HG03060 (cell line): Measurements from ENCODE around the gene SEC11A.
A peak's percentile ranks its signal among the peaks of the same experiment; 100 is the strongest.
"Not testable (repeated sequence)": the region's sequence is repeated elsewhere in the genome, so short reads cannot be mapped to it uniquely, and the experiment has no call there.

ENCODE experiments used
- ATAC-seq: cut with Tn5 transposase; IDR thresholded peaks from one replicate; pipeline ENCODE4 v1.9.1; 2021; ENCODE audit warnings: low read depth, moderate number of reproducible peaks; ENCODE audit not compliant: unreplicated experiment

Gene SEC11A

GRCh38 chr15:84740691-84741090 lies 24.8 kb upstream of the SEC11A start:
- no peak for ATAC-seq

GRCh38 chr15:84737005-84737404 lies 21.1 kb upstream of the SEC11A start:
- no peak for ATAC-seq

- ATAC-seq: peak; percentile 51
Measured at GRCh38 chr15:84736375-84736774, 20.4 kb upstream of the SEC11A start.

- not testable (repeated sequence) for ATAC-seq
Measured at GRCh38 chr15:84735480-84736061, 19.6 kb upstream of the SEC11A start.

GRCh38 chr15:84734794-84735479 lies 19.0 kb upstream of the SEC11A start:
- peak; percentile 44 for ATAC-seq

- ATAC-seq: no peak
Measured at GRCh38 chr15:84731774-84732173, 15.8 kb upstream of the SEC11A start.

- no peak for ATAC-seq
Measured at GRCh38 chr15:84727429-84727828, 11.5 kb upstream of the SEC11A start.

GRCh38 chr15:84725001-84725491 lies 9.1 kb upstream of the SEC11A start:
- ATAC-seq: no peak

GRCh38 chr15:84722628-84723027 lies 6.7 kb upstream of the SEC11A start:
- no peak for ATAC-seq

GRCh38 chr15:84721371-84721770 lies 5.4 kb upstream of the SEC11A start:
- ATAC-seq: no peak

GRCh38 chr15:84715441-84716035 lies 401 bp downstream of the SEC11A start:
- no peak for ATAC-seq

- no peak for ATAC-seq
Measured at GRCh38 chr15:84714821-84715220, 1.1 kb downstream of the SEC11A start.

GRCh38 chr15:84714372-84714771 lies 1.6 kb downstream of the SEC11A start:
- ATAC-seq: no peak

- ATAC-seq: no peak
Measured at GRCh38 chr15:84703808-84704207, 12.1 kb downstream of the SEC11A start.

- ATAC-seq: no peak
Measured at GRCh38 chr15:84702961-84703482, 12.9 kb downstream of the SEC11A start.

GRCh38 chr15:84699538-84700191 lies 16.3 kb downstream of the SEC11A start:
- ATAC-seq: no peak

- no peak for ATAC-seq
Measured at GRCh38 chr15:84697236-84697990, 18.5 kb downstream of the SEC11A start.

GRCh38 chr15:84696757-84697156 lies 19.2 kb downstream of the SEC11A start:
- no peak for ATAC-seq

- no peak for ATAC-seq
Measured at GRCh38 chr15:84690342-84690741, 25.6 kb downstream of the SEC11A start.

GRCh38 chr15:84689858-84690257 lies 26.1 kb downstream of the SEC11A start:
- ATAC-seq: no peak
